Endothelial cell of umbilical vein (primary cell): ENCODE results near the gene RNF227. TPM values are rescaled to one million over a fixed set of nuclear protein-coding genes. Genes with fewer than 3 reads are reported as not detected.

ENCODE experiments used
- BruUV-seq: library from RNA; stranded (reverse); fragments of 400-500 nt; replicated peaks from 2 replicates; lab custom pipeline; 2021; lab: Mats Ljungman, UMichigan
- CTCF ChIA-PET: fragments of 300-600, 350-600 bp; sonication (Branson Sonifier 250); formaldehyde crosslinking; loops from one replicate; lab custom pipeline; 2021; ENCODE audit warnings: antibody characterized with exemption, inconsistent platforms; lab: Charles Lee
- POLR2A ChIA-PET: fragments of 300-600, 350-600 bp; sonication (Branson Sonifier 250); formaldehyde crosslinking; loops from one replicate; lab custom pipeline; 2021; ENCODE audit warnings: antibody characterized with exemption, inconsistent platforms; lab: Charles Lee
- DNase-seq: peaks from one replicate; pipeline ENCODE4 v3.0.0-alpha.2; 2011; ENCODE audit warnings: low read depth, low spot score
- FAIRE-seq: peaks from 2 replicates; lab custom pipeline; 2011; peaks lifted over from hg19 to GRCh38; lab: Jason Lieb, UNC
- H2AFZ ChIP-seq: 2 replicates; pipeline ENCODE4 v1.6.0; 2012; ENCODE audit warnings: low read depth, low read length, control low read depth, inconsistent platforms
- H3K27ac ChIP-seq: 2 replicates; pipeline ENCODE4 v1.5.1; 2011; ENCODE audit warnings: low read depth, mild to moderate bottlenecking, control low read depth, low read length, moderate library complexity; ENCODE audit not compliant: insufficient read depth
- H3K27me3 ChIP-seq, 2 experiments: 2 replicates each; pipeline versions ENCODE4 v1.6.0 to v1.6.1; 2011; ENCODE audit warnings: low read length in 2 of 2, mixed read lengths in 1 of 2; ENCODE audit not compliant: control insufficient read depth in 2 of 2, insufficient read depth in 2 of 2
- H3K36me3 ChIP-seq, 2 experiments: 2 replicates in 1 of 2; 3 replicates in 1 of 2; pipeline ENCODE4 v1.5.1; 2011; ENCODE audit warnings: low read length in 2 of 2, mild to moderate bottlenecking in 1 of 2, moderate library complexity in 1 of 2; ENCODE audit not compliant: control insufficient read depth in 2 of 2, insufficient read depth in 2 of 2; ENCODE audit errors: extremely low read depth in 1 of 2
- H3K4me1 ChIP-seq: 3 replicates; pipeline ENCODE4 v1.5.1; 2011; ENCODE audit warnings: mild to moderate bottlenecking, low read length; ENCODE audit not compliant: control insufficient read depth, insufficient read depth; ENCODE audit errors: extremely low read depth
- H3K4me2 ChIP-seq: 2 replicates; pipeline ENCODE4 v1.6.1; 2011; ENCODE audit warnings: low read length, control low read depth, mixed read lengths; ENCODE audit not compliant: insufficient read depth
- H3K4me3 ChIP-seq, 3 experiments: fragments of 200-600 bp in 1 of 3; sonication (generic), shearing (Covaris generic) in 1 of 3; replicated peaks in 1 of 3; 2 replicates each; pipeline ENCODE4 v1.5.1; 2011 to 2016; ENCODE audit warnings: control low read depth in 3 of 3, low read length in 3 of 3, mild to moderate bottlenecking in 2 of 3, inconsistent platforms in 1 of 3, low read depth in 1 of 3, moderate library complexity in 1 of 3; ENCODE audit not compliant: insufficient read depth in 1 of 3
- H3K79me2 ChIP-seq: 2 replicates; pipeline ENCODE4 v1.6.0; 2012; ENCODE audit warnings: low read length, inconsistent platforms; ENCODE audit not compliant: control insufficient read depth, insufficient read depth
- H3K9ac ChIP-seq: replicated peaks from 2 replicates; pipeline ENCODE3; 2011; ENCODE audit warnings: low read length, control low read depth; ENCODE audit not compliant: insufficient read depth; ENCODE audit errors: extremely low read depth
- H3K9me1 ChIP-seq: replicated peaks from 3 replicates; pipeline ENCODE4 v1.6.0; 2011; ENCODE audit warnings: mild to moderate bottlenecking, low read length; ENCODE audit not compliant: control insufficient read depth, insufficient read depth; ENCODE audit errors: extremely low read depth
- H3K9me3 ChIP-seq: replicated peaks from 2 replicates; pipeline ENCODE4 v1.5.1; 2012; ENCODE audit warnings: low read length, inconsistent platforms; ENCODE audit not compliant: control insufficient read depth, insufficient read depth
- H4K20me1 ChIP-seq: replicated peaks from 2 replicates; pipeline ENCODE3; 2011; ENCODE audit warnings: mild to moderate bottlenecking, low read length; ENCODE audit not compliant: control insufficient read depth, insufficient read depth; ENCODE audit errors: extremely low read depth
- EZH2 ChIP-seq: IDR thresholded peaks from 2 replicates; pipeline ENCODE4 v1.6.1; 2012; ENCODE audit warnings: borderline replicate concordance, low read depth, mild to moderate bottlenecking, moderate library complexity, low read length, inconsistent platforms; ENCODE audit not compliant: severe bottlenecking
- FOS ChIP-seq: IDR thresholded peaks from 2 replicates; pipeline ENCODE4 v1.6.1; 2011; ENCODE audit warnings: mild to moderate bottlenecking, low read length, moderate library complexity, borderline replicate concordance; ENCODE audit not compliant: insufficient read depth
- GATA2 ChIP-seq: IDR thresholded peaks from 2 replicates; pipeline ENCODE4 v1.7.0; 2011; ENCODE audit warnings: low read depth, mild to moderate bottlenecking, moderate library complexity, mixed read lengths, low read length; ENCODE audit not compliant: insufficient read length, insufficient read depth
- JUN ChIP-seq: IDR thresholded peaks from 2 replicates; pipeline ENCODE4 v1.6.1; 2011; ENCODE audit warnings: borderline replicate concordance, low read depth; ENCODE audit not compliant: insufficient read length, insufficient read depth
- MYC ChIP-seq: IDR thresholded peaks from one replicate; pipeline ENCODE4 v1.6.1; 2011; ENCODE audit warnings: mild to moderate bottlenecking, low read depth, low read length
- POLR2A ChIP-seq: IDR thresholded peaks from 2 replicates; pipeline ENCODE4 v1.6.1; 2012; ENCODE audit warnings: low read depth, mild to moderate bottlenecking, control low read depth, low read length
- POLR2AphosphoS5 ChIP-seq: IDR thresholded peaks from 2 replicates; pipeline ENCODE4 v1.6.1; 2012; ENCODE audit warnings: low read depth, mild to moderate bottlenecking, control low read depth, low read length, moderate library complexity; ENCODE audit not compliant: insufficient read depth
- dilution Hi-C: fragments of 300-500 bp; cut with MboI; formaldehyde crosslinking; loops from one replicate; pipeline ENCODE4 v1.15.0; 2019; ENCODE audit warnings: low sequenced_read_pairs; ENCODE audit not compliant: extremely low pct_ligation_motif_present
- intact Hi-C: fragments of 100-400 bp; cut with micrococcal nuclease; formaldehyde crosslinking; loops from one replicate; pipeline ENCODE4 v1.10.0; 2022
- polyA plus RNA-seq, 4 experiments: library from polyadenylated mRNA; depleted of rRNA in 3 of 4; stranded (reverse) in 3 of 4; unstranded in 1 of 4; fragments of >200 nt; gene quantifications; 2 replicates each; pipeline versions ENCODE4 v1.2.1 to v1.2.3, GENCODE V29; 2011 to 2012; ENCODE audit warnings: missing spikeins in 1 of 4
- total RNA-seq: library from RNA; stranded (reverse); gene quantifications from 2 replicates; pipeline ENCODE4 v1.2.3, GENCODE V29; 2021
- TF ChIP-seq, protein P1 (sequence below): IDR thresholded peaks from 2 replicates; pipeline ENCODE4 v1.6.1; 2011; ENCODE audit not compliant: insufficient read depth, insufficient read length
- TF ChIP-seq, protein P2 (sequence below), 2 donors: IDR thresholded peaks; 1 replicate in 1 of 2; 2 replicates in 1 of 2; pipeline ENCODE4 v1.5.1; 2011; ENCODE audit warnings: low read length in 2 of 2, mild to moderate bottlenecking in 2 of 2, moderate library complexity in 2 of 2, control low read depth in 1 of 2, inconsistent platforms in 1 of 2, low read depth in 1 of 2; ENCODE audit not compliant: insufficient read depth in 1 of 2; ENCODE audit errors: extremely low read depth in 1 of 2

The RNF227 gene
- total and polyA plus RNA-seq, 2 donors (not counting 3 experiments of a cell fraction or from before 2014, with no cell fraction given) = 0.58 to 0.76 TPM

DNA sequence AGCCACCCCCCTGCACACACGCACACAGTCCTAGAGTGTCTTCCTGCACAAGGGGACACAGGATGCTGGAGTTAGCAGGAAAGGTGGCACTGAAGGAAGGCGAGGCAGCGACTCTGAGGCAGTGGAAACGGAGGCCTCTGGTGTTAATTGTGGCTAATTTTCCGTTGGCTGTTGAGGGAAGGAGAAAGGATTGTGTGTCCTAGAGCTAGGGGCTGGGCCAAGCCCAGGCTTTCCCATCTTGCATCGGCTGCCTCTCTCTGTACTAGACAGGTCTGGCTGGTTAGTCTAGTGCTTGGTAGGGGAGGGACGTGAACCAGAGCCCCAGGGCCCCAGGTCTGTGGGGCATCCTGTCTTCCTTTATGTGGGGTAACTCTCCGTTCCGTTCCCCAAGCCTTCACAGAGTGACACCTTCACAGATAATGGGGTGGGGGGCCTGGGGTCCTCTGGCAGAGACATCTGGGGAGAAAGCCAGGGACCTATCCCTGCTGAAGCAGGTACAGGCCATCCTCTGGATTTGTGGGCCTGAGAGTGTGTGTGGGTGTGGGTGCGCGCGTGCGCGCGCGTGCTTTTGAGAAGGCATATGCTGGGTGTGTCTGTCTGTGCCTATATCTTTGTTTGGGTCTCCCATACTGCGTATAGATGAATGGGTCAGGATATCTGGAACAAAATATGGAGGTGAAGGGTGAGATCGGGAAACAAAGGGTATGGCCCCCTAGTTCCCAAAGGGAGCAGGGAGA is 27.7 kb downstream of the RNF227 start, which contains the start of gene CHD3:
Gene CHD3, plus strand, starts transcription at position 606 of the 737 bp plus-strand sequence. CDS start 212 bp downstream, outside the sequence.
- H3K9me3 ChIP-seq = no peaks in the 10 kb centered on the region
- H4K20me1 ChIP-seq = no peaks in the 10 kb centered on the region
- DNase-seq (no peak), FAIRE-seq (peak; percentile 44)
- H3K9me1 ChIP-seq = no peaks in the 10 kb centered on the region
- peak within 1 kb of the TSS in 2 of 3 experiments; percentile 20 to 50 for H3K4me3 ChIP-seq
- H3K36me3 ChIP-seq = peaks cover 13 to 15% of the 10 kb centered on the region in 2 experiments
- H3K79me2 ChIP-seq = peaks cover 32% of the 10 kb centered on the region
- no peaks in the 10 kb centered on the region for H3K27me3 ChIP-seq
- H3K9ac ChIP-seq = peak within 1 kb of the TSS; percentile 69
- peaks cover 35% of the 10 kb centered on the region for H3K4me1 ChIP-seq
- H2AFZ ChIP-seq = peak within 1 kb of the TSS; percentile 46
- BruUV-seq = no TSS peak
- ChIA-PET POLR2A (no interaction called here), CTCF (interaction anchor here (0.8 to 1.4 kb wide), 6 partner anchors 20 to 100 kb away, joined by 3 to 6 read pairs (median 4); partner anchors contain the start of gene NAA38)
- TF ChIP-seq POLR2A (no peak), GATA2 (no peak), JUN (no peak), POLR2AphosphoS5 (no peak), EZH2 (no peak), FOS (no peak), MYC (no peak)
- TF ChIP-seq, protein P1, sequence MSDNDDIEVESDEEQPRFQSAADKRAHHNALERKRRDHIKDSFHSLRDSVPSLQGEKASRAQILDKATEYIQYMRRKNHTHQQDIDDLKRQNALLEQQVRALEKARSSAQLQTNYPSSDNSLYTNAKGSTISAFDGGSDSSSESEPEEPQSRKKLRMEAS = no peak
- TF ChIP-seq, protein P2, sequence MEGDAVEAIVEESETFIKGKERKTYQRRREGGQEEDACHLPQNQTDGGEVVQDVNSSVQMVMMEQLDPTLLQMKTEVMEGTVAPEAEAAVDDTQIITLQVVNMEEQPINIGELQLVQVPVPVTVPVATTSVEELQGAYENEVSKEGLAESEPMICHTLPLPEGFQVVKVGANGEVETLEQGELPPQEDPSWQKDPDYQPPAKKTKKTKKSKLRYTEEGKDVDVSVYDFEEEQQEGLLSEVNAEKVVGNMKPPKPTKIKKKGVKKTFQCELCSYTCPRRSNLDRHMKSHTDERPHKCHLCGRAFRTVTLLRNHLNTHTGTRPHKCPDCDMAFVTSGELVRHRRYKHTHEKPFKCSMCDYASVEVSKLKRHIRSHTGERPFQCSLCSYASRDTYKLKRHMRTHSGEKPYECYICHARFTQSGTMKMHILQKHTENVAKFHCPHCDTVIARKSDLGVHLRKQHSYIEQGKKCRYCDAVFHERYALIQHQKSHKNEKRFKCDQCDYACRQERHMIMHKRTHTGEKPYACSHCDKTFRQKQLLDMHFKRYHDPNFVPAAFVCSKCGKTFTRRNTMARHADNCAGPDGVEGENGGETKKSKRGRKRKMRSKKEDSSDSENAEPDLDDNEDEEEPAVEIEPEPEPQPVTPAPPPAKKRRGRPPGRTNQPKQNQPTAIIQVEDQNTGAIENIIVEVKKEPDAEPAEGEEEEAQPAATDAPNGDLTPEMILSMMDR (IDR thresholded peaks at IDR 0.05; ENCODE audit: extremely low read depth in 1 of 2, insufficient read depth in 1 of 2, low read depth in 1 of 2, low read length in 2 of 2) = no peak
- peak within 1 kb of the TSS; percentile 60 for H3K4me2 ChIP-seq
- intact Hi-C loops (loop anchor here (5.0 kb wide), 1 partner anchor 201 kb away; the partner anchor contains the start of genes TP53 and WRAP53), dilution Hi-C loops (no loop called here)
- peak within 1 kb of the TSS; percentile 78 for H3K27ac ChIP-seq
